ENCODE measurements around the gene NR2F6.
"Not testable (repeated sequence)": the region's sequence is repeated elsewhere in the genome, so short reads cannot be mapped to it uniquely, and the experiment has no call there.

The NR2F6 gene

GRCh38 chr19:17245535-17245984 lies at the start of gene NR2F6:
NR2F6 (minus strand) TSS chr19:17245919; CDS start chr19:17245220, 699 bp downstream.
- DNase-seq = no peak

- DNase-seq = peak; percentile 61
These were observed 48.6 kb upstream of the NR2F6 start for GRCh38 chr19:17294051-17294891.

- DNase-seq = no peak
These were observed 47.9 kb upstream of the NR2F6 start for GRCh38 chr19:17293605-17294004.

GRCh38 chr19:17292301-17293074 lies 46.8 kb upstream of the NR2F6 start:
- peak; percentile 82 for DNase-seq

- DNase-seq = peak; percentile 53
These were observed 43.8 kb upstream of the NR2F6 start for GRCh38 chr19:17289489-17289888.

- DNase-seq = no peak
These were observed 41.0 kb upstream of the NR2F6 start for GRCh38 chr19:17286752-17287151.

- DNase-seq = no peak
These were observed 40.5 kb upstream of the NR2F6 start for GRCh38 chr19:17286263-17286662.

- DNase-seq = no peak
These were observed 39.9 kb upstream of the NR2F6 start for GRCh38 chr19:17285415-17286135.

- no peak for DNase-seq
These were observed 37.8 kb upstream of the NR2F6 start for GRCh38 chr19:17283504-17283996.

- peak; percentile 80 for DNase-seq
These were observed 36.9 kb upstream of the NR2F6 start for GRCh38 chr19:17282488-17283125.

- peak; percentile 52 for DNase-seq
These were observed 35.9 kb upstream of the NR2F6 start, which contains the start of gene ANKLE1 for GRCh38 chr19:17281391-17282304. ANKLE1 (plus strand) TSS chr19:17281901; CDS start chr19:17281921, 20 bp downstream.

GRCh38 chr19:17279436-17279835 lies 33.7 kb upstream of the NR2F6 start:
- DNase-seq = no peak

GRCh38 chr19:17275441-17276175 lies 29.9 kb upstream of the NR2F6 start:
- no peak for DNase-seq

- DNase-seq = not testable (repeated sequence)
These were observed 29.2 kb upstream of the NR2F6 start for GRCh38 chr19:17274892-17275291.

- no peak for DNase-seq
These were observed 23.0 kb upstream of the NR2F6 start for GRCh38 chr19:17268754-17269153.

- DNase-seq = peak; percentile 89
These were observed 21.5 kb upstream of the NR2F6 start, which contains the start of gene BABAM1 for GRCh38 chr19:17266975-17267788. BABAM1 (plus strand) TSS chr19:17267443; CDS start chr19:17268807, 1,364 bp downstream.

- no peak for DNase-seq
These were observed 20.9 kb upstream of the NR2F6 start for GRCh38 chr19:17266589-17266974.

GRCh38 chr19:17266026-17266425 lies 20.3 kb upstream of the NR2F6 start:
- DNase-seq = no peak

GRCh38 chr19:17264641-17264979 lies 18.9 kb upstream of the NR2F6 start, which contains the start of gene USHBP1:
USHBP1 (minus strand) TSS chr19:17264745; CDS start chr19:17264299, 446 bp downstream.
- no peak for DNase-seq
